Osteoblast (primary cell): ENCODE results near the gene TRAF1. TPM values are rescaled to one million over a fixed set of nuclear protein-coding genes. Genes with fewer than 3 reads are reported as not detected.

ENCODE experiments used
- DNase-seq: peaks from one replicate; pipeline ENCODE4 v3.0.0; 2011; ENCODE audit warnings: low spot score, mixed read lengths; ENCODE audit not compliant: insufficient read length; ENCODE audit errors: missing footprints
- H2AFZ ChIP-seq: 2 replicates; pipeline ENCODE4 v1.6.0; 2011; ENCODE audit warnings: mild to moderate bottlenecking, low read length
- H3K27ac ChIP-seq: 2 replicates; pipeline ENCODE4 v1.5.1; 2011; ENCODE audit warnings: mild to moderate bottlenecking, low read depth, low read length, moderate library complexity
- H3K27me3 ChIP-seq: 2 replicates; pipeline ENCODE4 v1.6.0; 2012; ENCODE audit warnings: mild to moderate bottlenecking, control low read depth, inconsistent platforms, low read length, moderate library complexity; ENCODE audit not compliant: insufficient read depth
- H3K36me3 ChIP-seq: 2 replicates; pipeline ENCODE4 v1.5.1; 2011; ENCODE audit warnings: mild to moderate bottlenecking, low read length, control low read depth, moderate library complexity; ENCODE audit not compliant: insufficient read depth
- H3K4me1 ChIP-seq: 2 replicates; pipeline ENCODE4 v1.5.1; 2011; ENCODE audit warnings: mild to moderate bottlenecking, low read length, control low read depth, moderate library complexity; ENCODE audit not compliant: insufficient read depth
- H3K4me2 ChIP-seq: 2 replicates; pipeline ENCODE4 v1.6.0; 2011; ENCODE audit warnings: mild to moderate bottlenecking, low read length; ENCODE audit not compliant: insufficient read depth
- H3K4me3 ChIP-seq: fragments of 200-600 bp; sonication (generic); 3 replicates; pipeline ENCODE4 v1.5.1; 2012; ENCODE audit warnings: mild to moderate bottlenecking, low read length, inconsistent platforms; ENCODE audit not compliant: insufficient read depth
- H3K79me2 ChIP-seq: 2 replicates; pipeline ENCODE4 v1.6.0; 2012; ENCODE audit warnings: mild to moderate bottlenecking, low read length, control low read depth, inconsistent platforms; ENCODE audit not compliant: insufficient read depth
- H3K9me3 ChIP-seq: 2 replicates; pipeline ENCODE4 v1.5.1; 2011; ENCODE audit warnings: low read depth, low read length, control low read depth
- H4K20me1 ChIP-seq: 2 replicates; pipeline ENCODE4 v1.6.0; 2012; ENCODE audit warnings: mild to moderate bottlenecking, low read length, control low read depth; ENCODE audit not compliant: insufficient read depth
- total RNA-seq: library from RNA; depleted of rRNA; stranded (reverse); fragments of >200 nt; gene quantifications from 2 replicates; pipeline ENCODE4 v1.2.3, GENCODE V29; 2012
- TF ChIP-seq, protein P1 (sequence below): IDR thresholded peaks from 2 replicates; pipeline ENCODE4 v1.5.1; 2011; ENCODE audit warnings: mild to moderate bottlenecking, low read depth, low read length, moderate library complexity; ENCODE audit errors: extremely low read depth

TRAF1 gene
- total RNA-seq, 1 donor: 1.8 TPM

DNA sequence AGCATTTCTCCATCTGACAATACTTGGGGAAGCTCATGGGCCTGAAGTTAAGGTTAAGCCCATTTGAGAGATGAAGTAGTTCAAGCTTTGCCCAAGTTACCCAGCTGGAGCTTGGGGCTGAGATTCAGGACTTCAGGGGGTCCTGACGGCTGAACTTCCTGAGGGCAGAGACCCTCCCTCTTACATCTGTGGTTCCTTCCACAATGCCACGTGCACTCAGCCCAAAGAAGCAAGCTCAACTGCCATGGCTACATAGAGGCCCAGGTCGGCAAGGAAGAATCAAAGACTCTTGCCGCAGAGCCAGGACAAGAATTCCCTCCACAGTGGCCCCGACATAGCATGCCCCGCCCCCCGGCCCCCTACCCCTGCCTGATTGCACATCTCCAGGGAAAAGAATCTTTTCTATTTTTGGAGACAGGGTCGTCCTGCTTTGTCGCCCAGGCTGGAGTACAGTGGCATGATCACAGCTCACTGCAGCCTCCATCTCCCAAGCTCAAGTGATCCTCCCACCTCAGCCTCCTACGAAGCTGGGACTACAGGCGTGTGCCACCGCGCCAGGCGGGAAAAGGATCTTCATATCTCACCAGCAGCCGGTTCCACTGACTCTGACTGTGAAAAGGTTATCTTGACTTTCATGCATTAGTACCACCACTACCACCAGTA, 58.8 kb downstream of the TRAF1 start:
- Histone ChIP-seq H3K79me2 (no peaks in the 10 kb centered on the region), H3K4me3 (peak overlapping the region; percentile 72), H3K4me1 (peaks cover 9% of the 10 kb centered on the region), H2AFZ (peak overlapping the region; percentile 91), H4K20me1 (no peaks in the 10 kb centered on the region), H3K36me3 (peaks cover 28% of the 10 kb centered on the region), H3K27ac (peak overlapping the region; percentile 47), H3K4me2 (peak overlapping the region; percentile 82), H3K27me3 (no peaks in the 10 kb centered on the region), H3K9me3 (no peaks in the 10 kb centered on the region)
- TF ChIP-seq, protein P1, sequence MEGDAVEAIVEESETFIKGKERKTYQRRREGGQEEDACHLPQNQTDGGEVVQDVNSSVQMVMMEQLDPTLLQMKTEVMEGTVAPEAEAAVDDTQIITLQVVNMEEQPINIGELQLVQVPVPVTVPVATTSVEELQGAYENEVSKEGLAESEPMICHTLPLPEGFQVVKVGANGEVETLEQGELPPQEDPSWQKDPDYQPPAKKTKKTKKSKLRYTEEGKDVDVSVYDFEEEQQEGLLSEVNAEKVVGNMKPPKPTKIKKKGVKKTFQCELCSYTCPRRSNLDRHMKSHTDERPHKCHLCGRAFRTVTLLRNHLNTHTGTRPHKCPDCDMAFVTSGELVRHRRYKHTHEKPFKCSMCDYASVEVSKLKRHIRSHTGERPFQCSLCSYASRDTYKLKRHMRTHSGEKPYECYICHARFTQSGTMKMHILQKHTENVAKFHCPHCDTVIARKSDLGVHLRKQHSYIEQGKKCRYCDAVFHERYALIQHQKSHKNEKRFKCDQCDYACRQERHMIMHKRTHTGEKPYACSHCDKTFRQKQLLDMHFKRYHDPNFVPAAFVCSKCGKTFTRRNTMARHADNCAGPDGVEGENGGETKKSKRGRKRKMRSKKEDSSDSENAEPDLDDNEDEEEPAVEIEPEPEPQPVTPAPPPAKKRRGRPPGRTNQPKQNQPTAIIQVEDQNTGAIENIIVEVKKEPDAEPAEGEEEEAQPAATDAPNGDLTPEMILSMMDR: no peak
- DNase-seq: no peak

DNA sequence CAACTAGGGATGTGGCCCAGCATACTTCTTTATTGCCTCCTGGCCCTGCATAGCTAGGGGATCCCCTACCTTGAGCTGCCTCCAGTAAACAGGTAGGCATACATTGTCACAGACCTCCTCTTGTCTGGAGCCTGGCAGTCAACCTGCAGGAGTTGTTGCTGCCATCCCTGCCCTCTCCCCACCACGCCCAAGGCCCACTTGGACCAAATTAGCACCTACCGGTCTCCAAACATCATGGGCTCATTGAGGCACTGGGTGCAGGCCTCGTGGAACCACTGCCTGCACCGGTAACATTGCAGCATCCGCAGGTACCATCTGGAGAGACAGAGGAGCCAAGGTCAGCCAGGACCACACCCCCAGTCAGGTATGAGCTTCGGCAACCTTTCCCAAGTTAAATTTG, 59.9 kb downstream of the TRAF1 start:
- Histone ChIP-seq H3K27me3 (no peaks in the 10 kb centered on the region), H3K36me3 (peaks cover 30% of the 10 kb centered on the region), H3K4me2 (no peak overlapping the region), H4K20me1 (no peaks in the 10 kb centered on the region), H3K79me2 (no peaks in the 10 kb centered on the region), H2AFZ (no peak overlapping the region), H3K4me3 (no peak overlapping the region), H3K9me3 (no peaks in the 10 kb centered on the region), H3K27ac (no peak overlapping the region), H3K4me1 (peaks cover 9% of the 10 kb centered on the region)
- DNase-seq: no peak
- TF ChIP-seq, protein P1: no peak

DNA sequence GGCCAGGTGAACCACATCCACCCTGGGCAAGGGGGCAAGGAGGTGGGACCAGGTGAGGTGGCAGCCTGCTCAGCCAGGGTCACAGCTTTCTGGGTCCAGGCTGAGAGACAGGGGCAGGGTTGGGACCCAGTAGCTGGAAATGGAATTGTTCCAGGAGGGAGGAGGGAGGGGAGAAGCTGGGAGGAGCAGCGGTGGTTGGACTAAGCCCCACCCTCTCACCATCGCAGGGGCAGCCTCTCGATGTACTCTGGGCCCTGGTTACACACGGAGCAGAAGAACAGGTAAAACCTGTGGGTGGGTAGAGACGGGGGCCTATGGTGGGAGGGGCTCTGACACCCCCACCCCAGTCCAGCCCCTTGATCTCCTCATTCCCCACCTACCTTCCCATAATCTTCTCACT, 60.8 kb downstream of the TRAF1 start:
- TF ChIP-seq, protein P1: no peak

DNA sequence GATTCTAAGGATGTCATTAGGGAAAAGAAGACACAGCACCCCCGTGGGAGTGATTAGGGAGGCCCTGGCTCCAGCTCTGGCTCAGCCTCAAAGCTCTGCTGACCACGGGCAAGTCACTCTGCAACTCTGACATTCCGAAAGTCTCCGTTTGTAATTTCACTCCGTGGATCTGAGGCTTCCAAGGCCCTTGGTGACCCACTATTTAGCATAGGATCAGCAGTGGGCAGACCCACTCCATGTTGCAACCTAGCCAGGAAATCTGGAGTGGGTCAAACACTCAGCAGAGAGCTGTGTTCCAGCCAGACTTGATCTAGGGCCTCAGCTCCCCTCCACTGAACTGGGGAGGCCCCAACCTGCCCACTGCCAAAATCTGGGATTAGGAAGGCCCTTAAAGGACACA, 61.4 kb downstream of the TRAF1 start:
- Histone ChIP-seq H3K4me3 (no peak overlapping the region), H3K36me3 (peaks cover 44% of the 10 kb centered on the region), H3K9me3 (no peaks in the 10 kb centered on the region), H2AFZ (peak overlapping the region; percentile 60), H3K27ac (no peak overlapping the region), H3K79me2 (no peaks in the 10 kb centered on the region), H3K4me2 (no peak overlapping the region), H3K27me3 (no peaks in the 10 kb centered on the region), H3K4me1 (peaks cover 9% of the 10 kb centered on the region), H4K20me1 (no peaks in the 10 kb centered on the region)
- TF ChIP-seq, protein P1: no peak
- peak; percentile 87 for DNase-seq

More for the DNA sequence above, 60.8 kb downstream of the TRAF1 start:
- peaks cover 9% of the 10 kb centered on the region for H3K4me1 ChIP-seq
- H3K27me3 ChIP-seq: no peaks in the 10 kb centered on the region
- DNase-seq: no peak
- no peaks in the 10 kb centered on the region for H4K20me1 ChIP-seq
- H3K9me3 ChIP-seq: no peaks in the 10 kb centered on the region
- no peak overlapping the region for H3K4me3 ChIP-seq
- no peaks in the 10 kb centered on the region for H3K79me2 ChIP-seq
- H3K36me3 ChIP-seq: peaks cover 38% of the 10 kb centered on the region
- no peak overlapping the region for H2AFZ ChIP-seq
- H3K27ac ChIP-seq: no peak overlapping the region
- no peak overlapping the region for H3K4me2 ChIP-seq
